Heart left ventricle (tissue), 16 donors: ENCODE results near the gene MYCBP2. TPM values are rescaled to one million over a fixed set of nuclear protein-coding genes. Genes with fewer than 3 reads are reported as not detected.

Experiments
- ATAC-seq, 4 donors: fragments of 200-7000 bp; cut with Tn5 transposase; one replicate each; pipeline ENCODE4 v1.9.1; 2020 to 2022; ENCODE audit warnings: moderate library complexity in 4 of 4, mild to moderate bottlenecking in 3 of 4, moderate number of reproducible peaks in 1 of 4
- DNase-seq, 5 donors: peaks; one replicate each; pipeline ENCODE4 v3.0.0-alpha.2; 2020
- H3K27ac ChIP-seq, 12 donors: fragments of 200-600 bp; sonication (generic) in 4 of 12; one replicate each; pipeline versions ENCODE4 v1.5.0 to v1.8.0; 2016 to 2022; ENCODE audit warnings: mild to moderate bottlenecking in 2 of 12
- H3K27me3 ChIP-seq, 9 donors: fragments of 200-600 bp; sonication (generic) in 2 of 9; one replicate each; pipeline versions ENCODE4 v1.5.1 to v1.8.0; 2016 to 2022; ENCODE audit warnings: mild to moderate bottlenecking in 3 of 9
- H3K36me3 ChIP-seq, 9 donors: fragments of 200-600 bp; sonication (generic) in 2 of 9; one replicate each; pipeline versions ENCODE4 v1.5.0 to v1.8.0; 2018 to 2022; ENCODE audit warnings: mild to moderate bottlenecking in 2 of 9
- H3K4me1 ChIP-seq, 12 donors: fragments of 200-600 bp; sonication (generic) in 4 of 12; one replicate each; pipeline versions ENCODE4 v1.5.0 to v1.8.0; 2016 to 2022; ENCODE audit warnings: mild to moderate bottlenecking in 3 of 12
- H3K4me3 ChIP-seq, 12 donors: fragments of 200-600 bp; sonication (generic) in 4 of 12; one replicate each; pipeline versions ENCODE4 v1.5.0 to v1.8.0; 2017 to 2022; ENCODE audit warnings: mild to moderate bottlenecking in 9 of 12, moderate library complexity in 4 of 12
- H3K9me3 ChIP-seq, 12 donors: fragments of 200-600 bp; sonication (generic) in 4 of 12; one replicate each; pipeline versions ENCODE4 v1.5.0 to v1.8.0; 2016 to 2022; ENCODE audit warnings: mild to moderate bottlenecking in 1 of 12
- CTCF ChIP-seq, 12 donors: fragments of 200-600 bp; sonication (generic) in 4 of 12; IDR thresholded peaks; one replicate each; pipeline versions ENCODE4 v1.5.0 to v1.8.0; 2018 to 2022; ENCODE audit warnings: antibody characterized with exemption in 12 of 12, mild to moderate bottlenecking in 5 of 12
- POLR2A ChIP-seq, 2 donors: fragments of 450-650 bp; IDR thresholded peaks; one replicate each; pipeline ENCODE4 v1.6.1; 2017; ENCODE audit warnings: antibody characterized with exemption in 2 of 2, mild to moderate bottlenecking in 2 of 2, moderate library complexity in 2 of 2
- WGBS, 4 donors: extraction: QIAGEN DNeasy Blood & Tissue Kit in 2 of 4; methylation state at CpG; one replicate each; pipeline versions ENCODE4 v1.1.5 to v1.1.7; 2013 to 2018; 5-methylcytosine and 5-hydroxymethylcytosine counted together
- intact Hi-C, 10 donors: fragments of 100-400 bp; cut with DNase I; formaldehyde crosslinking; loops; one replicate each; pipeline versions ENCODE4 v1.11.1 to v1.14.2; 2022
- polyA plus RNA-seq, 2 donors: library from polyadenylated mRNA; stranded (reverse); fragments of 200-250 nt; gene quantifications; one replicate each; pipeline ENCODE4 v1.2.3, GENCODE V29; 2013
- total RNA-seq, 9 donors: library from RNA; depleted of rRNA in 2 of 9; stranded (reverse); fragments of >200 nt in 2 of 9; fragmentation: NEBNext Ultra II Directional in 3 of 9; extraction: Animal tissue kit (Norgen Biotek cat#: 25700) in 3 of 9; gene quantifications; one replicate each; pipeline versions ENCODE4 v1.1.0 to v1.2.4, GENCODE V29; 2016 to 2023
- donor health status: ischemic (EF 13 %, LVEDD 7.1; RV severe dilation, severe dysfunction).
- donor health status: healthy with polysubstance abuse.
- donor health status: DM: no; HTN: yes; CAD: no.
- donor health status: DM: no; HTN: no; CAD: no.
- donor health status: ischemic (EF 25% LVEDD 6.9; RV normal size, moderate dysfunction).
- donor health status: ischemic (EF 25% LVEDD 5.7; RV mildly dilated, moderate dysfunction).
- donor health status: healthy.
- donor health status: DM: yes; HTN: yes; CAD: no.
- donor health status: ischemic (EF 35%, LVEDD 5.7; RV mildly dilated, moderate dysfunction).
- donor health status: nonischemic (EF 11% LVEDD 7.7; RV severe dilation, severe dysfunction).
- donor health status: DM: yes; HTN: yes; CAD: no.
- donor health status: PGD.
- donor health status: ischemic (EF 29% LVEDD 5.4; RV normal size, mild dysfunction).
- donor health status: nonischemic (EF 23%, LVEDD 6.1; RV moderate dilation, normal function).

MYCBP2 gene
- total and polyA plus RNA-seq, 11 donors: 15.7 to 85.6 (median 58.2) TPM

GRCh38 chr13:77079902-77080413 is 246.9 kb downstream of the MYCBP2 start:
- H3K4me1 ChIP-seq: peaks cover 0 to 4% (median 0%) of the 10 kb centered on the region in 12 donors
- H3K9me3 ChIP-seq: no peaks in the 10 kb centered on the region
- no peak overlapping the region for H3K4me3 ChIP-seq
- no peaks in the 10 kb centered on the region for H3K27me3 ChIP-seq
- H3K36me3 ChIP-seq: peaks cover 0 to 100% (median 97%) of the 10 kb centered on the region in 9 donors
- ATAC-seq (peak in 2 of 4 donors; percentile 26 to 57), DNase-seq (no peak)
- no peak for TF ChIP-seq CTCF (IDR thresholded peaks at IDR 0.05)
- TF ChIP-seq POLR2A (IDR thresholded peaks at IDR 0.05): no peak
- H3K27ac ChIP-seq: no peak overlapping the region
- intact Hi-C loops: no loop called here

GRCh38 chr13:77067519-77067918 is 259.4 kb downstream of the MYCBP2 start:
- intact Hi-C loops: no loop called here

GRCh38 chr13:77065461-77066147 is 261.3 kb downstream of the MYCBP2 start:
- TF ChIP-seq CTCF (IDR thresholded peaks at IDR 0.05): no peak
- no peak for TF ChIP-seq POLR2A (IDR thresholded peaks at IDR 0.05)
- peak overlapping the region in 1 of 12 donors; percentile 75 for H3K27ac ChIP-seq
- DNase-seq (no peak), ATAC-seq (no peak)
- H3K9me3 ChIP-seq: no peaks in the 10 kb centered on the region
- peaks cover 0 to 16% (median 0%) of the 10 kb centered on the region in 12 donors for H3K4me1 ChIP-seq
- H3K36me3 ChIP-seq: peaks cover 0 to 100% (median 92%) of the 10 kb centered on the region in 9 donors
- H3K4me3 ChIP-seq: no peak overlapping the region
- H3K27me3 ChIP-seq: no peaks in the 10 kb centered on the region
- WGBS, 4 donors: 70 to 81% (median 77%) methylated on average over 5 of the region's 5 CpGs
- intact Hi-C loops: no loop called here

More at GRCh38 chr13:77067519-77067918, 259.4 kb downstream of the MYCBP2 start:
- no peak for DNase-seq
- peaks cover 0 to 16% (median 0%) of the 10 kb centered on the region in 12 donors for H3K4me1 ChIP-seq
- no peaks in the 10 kb centered on the region for H3K9me3 ChIP-seq
- no peaks in the 10 kb centered on the region for H3K27me3 ChIP-seq
- H3K4me3 ChIP-seq: no peak overlapping the region
- H3K27ac ChIP-seq: no peak overlapping the region
- peaks cover 0 to 95% (median 81%) of the 10 kb centered on the region in 9 donors for H3K36me3 ChIP-seq
- ATAC-seq: peak; percentile 82 to 98 (median 90)
- TF ChIP-seq POLR2A (IDR thresholded peaks at IDR 0.05): no peak
- WGBS, 4 donors: 49 to 68% (median 58%) methylated on average over 2 of the region's 2 CpGs

- no peak for ATAC-seq
- H3K36me3 ChIP-seq: peaks cover 0 to 100% (median 91%) of the 10 kb centered on the region in 9 donors
- DNase-seq: no peak
- H3K27me3 ChIP-seq: no peaks in the 10 kb centered on the region
- no peak overlapping the region for H3K27ac ChIP-seq
- H3K4me1 ChIP-seq: peaks cover 0 to 16% (median 0%) of the 10 kb centered on the region in 12 donors
- intact Hi-C loops: no loop called here
- TF ChIP-seq CTCF (IDR thresholded peaks at IDR 0.05): no peak
- no peak overlapping the region for H3K4me3 ChIP-seq
- H3K9me3 ChIP-seq: no peaks in the 10 kb centered on the region
- WGBS, 4 donors: 95 to 98% (median 98%) methylated on average over 1 of the region's 1 CpG
Observed at GRCh38 chr13:77062097-77062496, 264.8 kb downstream of the MYCBP2 start.
